C4-2B (cell line): ENCODE results near the gene KLK10.

Experiments
- H3K27ac ChIP-seq: fragments of 450-650 bp; 2 replicates; pipeline ENCODE4 v1.5.1; 2017
- ZFX ChIP-seq: fragments of 450-650 bp; IDR thresholded peaks from 2 replicates; pipeline ENCODE4 v1.6.1; 2017
- TF ChIP-seq, protein P1 (sequence below): fragments of 450-650 bp; conservative IDR thresholded peaks from 2 replicates; pipeline ENCODE4 v1.5.1; 2017; ENCODE audit warnings: mild to moderate bottlenecking

KLK10 gene

DNA sequence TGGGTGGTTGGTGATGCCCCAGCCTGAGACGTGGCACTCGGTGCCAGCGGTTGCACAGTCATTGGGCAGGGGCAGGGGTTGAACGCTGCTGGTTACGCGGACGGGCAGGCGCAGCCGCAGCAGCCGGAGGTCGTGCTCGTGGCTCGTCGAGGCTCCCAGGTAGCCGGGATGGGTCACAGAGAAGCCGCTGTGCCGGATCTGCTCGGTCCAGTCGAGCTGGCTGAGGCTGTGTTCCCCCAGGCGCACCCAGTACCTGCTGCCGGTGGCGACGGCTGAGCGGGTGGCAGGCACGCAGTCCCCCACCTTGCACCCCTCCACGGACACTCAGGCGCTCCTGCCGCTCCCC lies 12.3 kb upstream of the KLK10 start:
- TF ChIP-seq, protein P1, sequence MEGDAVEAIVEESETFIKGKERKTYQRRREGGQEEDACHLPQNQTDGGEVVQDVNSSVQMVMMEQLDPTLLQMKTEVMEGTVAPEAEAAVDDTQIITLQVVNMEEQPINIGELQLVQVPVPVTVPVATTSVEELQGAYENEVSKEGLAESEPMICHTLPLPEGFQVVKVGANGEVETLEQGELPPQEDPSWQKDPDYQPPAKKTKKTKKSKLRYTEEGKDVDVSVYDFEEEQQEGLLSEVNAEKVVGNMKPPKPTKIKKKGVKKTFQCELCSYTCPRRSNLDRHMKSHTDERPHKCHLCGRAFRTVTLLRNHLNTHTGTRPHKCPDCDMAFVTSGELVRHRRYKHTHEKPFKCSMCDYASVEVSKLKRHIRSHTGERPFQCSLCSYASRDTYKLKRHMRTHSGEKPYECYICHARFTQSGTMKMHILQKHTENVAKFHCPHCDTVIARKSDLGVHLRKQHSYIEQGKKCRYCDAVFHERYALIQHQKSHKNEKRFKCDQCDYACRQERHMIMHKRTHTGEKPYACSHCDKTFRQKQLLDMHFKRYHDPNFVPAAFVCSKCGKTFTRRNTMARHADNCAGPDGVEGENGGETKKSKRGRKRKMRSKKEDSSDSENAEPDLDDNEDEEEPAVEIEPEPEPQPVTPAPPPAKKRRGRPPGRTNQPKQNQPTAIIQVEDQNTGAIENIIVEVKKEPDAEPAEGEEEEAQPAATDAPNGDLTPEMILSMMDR = no peak
- TF ChIP-seq ZFX = no peak
- no peak overlapping the region for H3K27ac ChIP-seq

DNA sequence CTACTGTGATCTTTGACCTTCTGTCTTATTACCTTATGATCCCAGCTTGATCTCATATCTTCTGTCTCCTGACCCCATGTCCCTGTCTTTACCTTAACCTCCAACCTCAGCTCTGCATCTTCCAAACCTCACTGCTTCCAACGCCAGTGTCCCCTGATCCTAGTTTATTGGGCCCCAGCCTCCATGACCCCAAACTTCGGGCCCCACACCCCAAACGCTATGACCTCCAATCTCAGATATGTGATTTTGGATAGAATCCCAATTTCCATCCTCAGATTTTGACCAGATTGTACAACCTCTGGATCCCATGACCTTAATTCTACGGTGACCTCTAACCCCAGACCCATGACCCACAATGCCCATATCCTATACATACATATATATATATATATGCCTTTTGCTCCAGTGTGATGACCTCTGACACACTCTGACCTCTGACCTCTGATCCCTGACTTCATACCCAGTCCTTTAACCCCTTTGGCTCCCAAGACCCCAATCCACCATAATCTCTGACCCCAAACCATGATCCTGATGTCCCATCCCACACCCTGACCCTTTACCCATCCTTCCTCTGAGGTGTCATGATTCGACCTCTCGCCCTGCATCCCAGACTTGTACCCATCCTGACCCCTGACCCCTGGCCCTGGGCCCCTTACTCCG lies 11.8 kb upstream of the KLK10 start:
- no peak overlapping the region for H3K27ac ChIP-seq
- no peak for TF ChIP-seq ZFX
- TF ChIP-seq, protein P1 = no peak

DNA sequence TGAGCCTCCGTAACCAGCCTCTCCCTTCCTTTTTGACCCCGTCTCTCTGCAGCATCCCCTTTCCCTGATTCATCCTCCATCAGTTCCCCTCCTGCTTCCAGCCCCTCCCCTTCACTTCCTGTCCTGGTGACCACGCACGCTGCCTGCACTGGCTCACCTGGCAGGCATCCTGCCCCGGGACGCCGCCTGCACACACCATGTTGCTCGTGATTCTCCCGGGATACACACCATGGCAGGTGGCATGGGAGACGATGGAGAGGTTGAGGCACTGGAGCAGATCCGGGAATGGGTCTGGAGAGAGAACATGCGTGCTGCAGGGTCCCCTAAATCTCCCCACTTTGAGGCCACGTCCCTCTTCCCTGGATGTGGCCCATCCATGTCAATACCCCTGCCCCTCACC lies 11.1 kb upstream of the KLK10 start:
- no peak for TF ChIP-seq ZFX
- TF ChIP-seq, protein P1 = no peak
- no peak overlapping the region for H3K27ac ChIP-seq

DNA sequence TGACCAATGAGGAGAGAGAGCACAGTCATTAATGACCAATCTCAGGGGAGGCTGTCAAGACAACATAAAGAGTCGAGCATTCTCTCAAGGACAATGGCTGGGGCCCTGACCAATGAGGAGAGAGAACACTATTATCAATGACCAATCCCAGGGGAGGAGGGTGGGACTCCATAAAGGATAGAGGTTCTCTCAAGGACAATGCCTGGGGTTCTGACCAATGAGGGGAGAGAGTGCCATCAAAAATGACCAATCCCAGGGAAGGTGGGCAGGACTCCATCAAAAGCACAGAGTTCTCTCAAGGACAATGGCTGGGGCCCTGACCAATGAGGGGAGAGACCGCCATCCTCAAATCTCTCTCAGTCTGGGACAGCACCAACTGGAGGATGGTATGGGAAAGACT lies 10.2 kb upstream of the KLK10 start:
- TF ChIP-seq, protein P1 = no peak
- no peak for TF ChIP-seq ZFX
- no peak overlapping the region for H3K27ac ChIP-seq

DNA sequence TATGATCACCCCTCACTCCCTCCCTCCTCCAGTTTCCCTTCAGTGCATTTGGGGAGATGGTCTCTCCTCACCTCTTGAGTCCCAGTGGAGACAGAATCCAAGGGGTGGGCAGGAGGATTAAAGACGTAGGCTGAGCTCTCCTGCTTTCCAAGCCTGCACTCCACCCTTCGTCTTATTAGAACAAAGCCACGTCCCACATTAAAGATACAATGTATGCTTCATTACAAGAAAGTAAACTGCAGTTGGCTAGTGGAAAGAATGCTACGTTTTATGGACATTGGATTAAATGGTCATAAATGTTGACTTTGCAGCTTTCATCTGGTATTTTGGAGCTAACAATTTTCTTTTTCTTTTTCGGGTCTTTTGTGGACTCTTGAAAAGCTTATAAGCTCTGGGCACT lies 8.4 kb upstream of the KLK10 start:
- no peak overlapping the region for H3K27ac ChIP-seq
- TF ChIP-seq, protein P1 = no peak
- TF ChIP-seq ZFX = no peak

DNA sequence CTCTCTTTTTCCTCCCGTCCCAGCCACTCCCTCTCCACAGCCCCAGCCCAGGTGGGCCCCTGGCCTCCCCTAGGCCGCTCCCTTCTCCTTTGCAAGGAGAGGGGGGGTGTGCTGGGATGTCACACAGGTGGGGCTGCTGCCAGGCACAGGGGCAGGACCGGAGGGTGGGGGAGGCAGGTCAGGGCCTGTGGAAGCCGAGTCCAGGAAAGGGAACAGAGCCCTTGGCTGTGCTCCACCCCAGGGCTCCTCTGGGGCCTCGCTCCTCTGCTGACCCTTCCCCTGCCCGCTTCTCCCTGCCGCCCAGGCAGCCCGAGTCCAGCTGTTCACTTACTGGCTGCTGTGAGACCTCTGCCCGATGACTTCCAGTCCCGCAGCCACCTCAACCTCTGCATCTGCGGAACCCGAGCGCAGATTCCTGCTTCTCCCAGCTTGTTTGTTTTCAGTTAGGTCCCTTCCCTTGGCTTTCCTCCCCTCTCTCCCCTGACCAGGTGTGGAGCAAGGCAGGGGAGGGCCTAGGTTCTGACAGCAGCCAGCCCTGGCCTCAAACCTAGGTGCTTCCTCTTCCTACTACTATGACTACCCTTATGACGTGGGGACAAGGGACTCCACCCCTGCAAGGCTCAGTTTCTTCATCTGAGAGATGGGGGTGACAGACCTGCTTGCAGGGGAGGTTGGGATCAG lies 7.8 kb upstream of the KLK10 start:
- H3K27ac ChIP-seq = no peak overlapping the region
- TF ChIP-seq ZFX = no peak
- TF ChIP-seq, protein P1 = no peak

DNA sequence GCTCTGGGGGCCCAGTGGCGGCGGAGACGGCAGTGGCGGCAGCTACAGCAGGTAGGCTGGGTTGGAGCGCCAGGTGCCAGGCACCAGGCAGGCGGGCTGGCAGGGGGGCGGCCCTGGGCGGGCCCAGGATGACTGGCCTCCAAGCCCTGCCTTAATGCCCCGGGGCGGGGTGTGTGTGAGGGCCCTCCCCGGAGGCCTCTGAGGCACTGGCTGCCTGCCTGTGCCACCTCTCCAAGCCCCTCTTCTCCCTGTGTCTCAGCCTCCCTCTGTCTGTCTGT lies 7.0 kb upstream of the KLK10 start, which contains the start of gene KLK11:
TSS of gene KLK11 (minus strand) at position 63 of the 278 bp plus-strand sequence. CDS start 985 bp downstream, outside the sequence.
- H3K27ac ChIP-seq = no peak within 1 kb of the TSS
- TF ChIP-seq ZFX = no peak
- TF ChIP-seq, protein P1 = no peak
